PFSK-1 (cell line): ENCODE results near the gene LRRC71.

Experiments used
- FOXP2 ChIP-seq: optimal IDR thresholded peaks from 2 replicates; pipeline ENCODE3; 2011; ENCODE audit warnings: borderline replicate concordance, control low read depth, inconsistent platforms; ENCODE audit not compliant: insufficient read depth; ENCODE audit errors: extremely low read length, extremely low read depth
- TAF1 ChIP-seq: IDR thresholded peaks from 2 replicates; pipeline ENCODE4 v1.6.1; 2012; ENCODE audit warnings: low read length, control low read depth, borderline replicate concordance; ENCODE audit not compliant: insufficient read depth

- TF ChIP-seq FOXP2 = no peak
- TF ChIP-seq TAF1 = no peak
These were observed 14.8 kb upstream of the LRRC71 start for GRCh38 chr1:156905651-156906050.
